ENCODE results near the gene AUNIP. TPM values are rescaled to one million over a fixed set of nuclear protein-coding genes. Genes with fewer than 3 reads are reported as not detected.

Gene AUNIP, protein sequence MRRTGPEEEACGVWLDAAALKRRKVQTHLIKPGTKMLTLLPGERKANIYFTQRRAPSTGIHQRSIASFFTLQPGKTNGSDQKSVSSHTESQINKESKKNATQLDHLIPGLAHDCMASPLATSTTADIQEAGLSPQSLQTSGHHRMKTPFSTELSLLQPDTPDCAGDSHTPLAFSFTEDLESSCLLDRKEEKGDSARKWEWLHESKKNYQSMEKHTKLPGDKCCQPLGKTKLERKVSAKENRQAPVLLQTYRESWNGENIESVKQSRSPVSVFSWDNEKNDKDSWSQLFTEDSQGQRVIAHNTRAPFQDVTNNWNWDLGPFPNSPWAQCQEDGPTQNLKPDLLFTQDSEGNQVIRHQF
- polyA plus RNA-seq (2014; cell fraction: cytosol; rRNA removed), result 10.5 and 13.3 TPM in 2 replicates
- polyA plus RNA-seq (2014; cell fraction: nucleus; rRNA removed), result 5.6 and 7.3 TPM in 2 replicates

DNA sequence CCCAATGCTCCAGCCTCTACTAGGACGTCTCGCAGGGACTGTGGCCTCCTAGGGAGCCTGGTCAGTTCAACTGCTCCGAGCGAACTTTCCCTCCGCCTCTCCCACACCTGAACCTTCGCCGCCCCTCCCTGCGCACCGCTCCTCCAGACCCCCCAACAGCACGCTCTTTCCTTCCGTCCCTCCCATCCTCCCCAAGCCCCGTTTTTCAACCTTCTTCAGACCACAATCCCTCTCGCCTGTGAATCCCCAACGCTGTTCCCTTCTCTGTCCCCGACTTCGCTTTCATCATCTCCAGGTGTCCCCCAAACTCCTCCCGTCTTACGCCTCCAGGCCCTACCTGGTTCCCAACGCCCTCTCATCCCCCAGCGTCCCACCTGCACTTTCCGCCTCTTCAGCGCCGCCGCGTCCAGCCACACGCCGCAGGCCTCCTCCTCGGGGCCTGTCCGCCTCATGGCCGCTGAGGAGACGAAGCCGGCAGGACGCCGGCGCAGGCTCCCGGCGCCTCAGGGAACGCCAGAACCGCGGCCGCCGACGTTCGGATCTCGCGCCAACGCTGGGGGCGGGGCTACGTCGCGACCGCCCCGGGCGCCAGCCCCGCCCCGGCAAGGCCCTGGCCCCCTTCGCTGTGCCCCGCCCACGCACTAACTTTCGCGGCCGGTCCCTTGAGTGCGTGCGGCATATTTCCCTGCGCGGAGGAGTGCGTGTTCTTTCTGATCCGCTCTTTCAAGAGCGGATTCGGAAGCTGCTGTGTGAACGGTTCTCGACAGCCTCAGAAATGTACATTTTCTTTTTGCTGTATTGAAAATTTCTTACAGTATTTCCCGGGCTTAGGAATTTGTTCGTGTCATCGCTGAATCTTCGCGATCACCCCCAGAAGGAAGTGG, at the start of gene AUNIP:
Gene AUNIP (minus strand): TSS at position 552 of the 884 bp plus-strand sequence. CDS start 100 bp downstream, at position 452.
- peak; percentile 77 for DNase-seq (ENCODE audit: low spot score)

DNA sequence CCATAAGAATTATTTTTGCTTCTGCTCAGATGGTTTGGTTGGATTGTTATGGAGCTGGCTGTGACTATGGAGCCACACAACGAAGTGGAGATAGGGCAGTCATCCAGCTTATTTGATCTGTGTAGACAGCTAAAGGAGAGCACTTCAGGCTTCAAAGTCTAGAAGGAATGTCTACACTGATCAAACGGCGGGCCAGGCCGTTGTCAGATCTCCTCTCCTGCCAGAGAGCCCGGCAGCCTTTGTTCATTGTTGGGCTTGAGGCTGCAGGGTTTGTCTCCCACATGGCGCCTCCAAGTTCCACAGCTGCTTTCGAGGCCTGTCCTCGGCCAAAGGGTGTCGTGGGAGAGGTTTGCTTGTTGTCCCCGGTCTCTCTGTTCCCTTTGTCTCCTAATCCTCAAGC, 49.8 kb upstream of the AUNIP start:
- DNase-seq (ENCODE audit: low spot score), result no peak

DNA sequence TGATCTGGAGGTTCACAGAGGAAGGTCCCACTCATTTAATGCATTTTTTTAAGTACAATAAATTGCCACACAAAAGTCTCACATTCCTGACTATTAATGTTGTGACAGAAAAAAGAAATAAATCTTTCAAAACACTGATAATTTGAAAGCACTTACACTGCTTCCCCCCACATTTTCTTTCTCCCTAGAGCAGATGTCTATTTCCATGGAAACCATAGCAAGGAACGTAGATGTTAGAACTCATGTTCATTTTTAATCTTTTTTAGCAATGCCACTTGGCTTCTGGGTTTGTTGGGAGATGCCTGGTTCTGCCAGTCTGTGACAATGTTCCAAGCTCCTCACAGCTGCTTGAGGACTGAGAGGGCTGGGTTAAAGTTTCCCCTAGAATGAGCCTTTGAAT, 48.9 kb upstream of the AUNIP start:
- DNase-seq (ENCODE audit: low spot score), result no peak

DNA sequence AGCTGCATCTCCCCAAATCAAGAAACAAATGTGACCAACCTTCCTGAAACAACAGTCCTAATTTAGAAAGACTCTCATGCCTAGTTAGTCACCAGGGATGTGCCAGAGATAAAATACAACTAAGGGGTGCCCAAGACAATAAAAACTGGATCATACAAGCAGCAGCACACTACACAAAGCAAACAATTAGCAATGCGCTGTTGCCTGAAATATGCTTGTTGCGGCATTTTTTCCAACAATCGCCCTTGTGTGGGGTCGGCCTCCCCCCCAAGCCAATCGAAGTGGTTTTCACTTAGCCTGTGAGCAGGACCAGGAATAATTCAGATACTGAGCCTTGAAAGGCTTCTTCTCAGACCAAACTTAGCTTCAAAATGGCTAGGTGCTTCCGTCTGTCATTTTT, 48.3 kb upstream of the AUNIP start:
- DNase-seq (ENCODE audit: low spot score), result no peak

DNA sequence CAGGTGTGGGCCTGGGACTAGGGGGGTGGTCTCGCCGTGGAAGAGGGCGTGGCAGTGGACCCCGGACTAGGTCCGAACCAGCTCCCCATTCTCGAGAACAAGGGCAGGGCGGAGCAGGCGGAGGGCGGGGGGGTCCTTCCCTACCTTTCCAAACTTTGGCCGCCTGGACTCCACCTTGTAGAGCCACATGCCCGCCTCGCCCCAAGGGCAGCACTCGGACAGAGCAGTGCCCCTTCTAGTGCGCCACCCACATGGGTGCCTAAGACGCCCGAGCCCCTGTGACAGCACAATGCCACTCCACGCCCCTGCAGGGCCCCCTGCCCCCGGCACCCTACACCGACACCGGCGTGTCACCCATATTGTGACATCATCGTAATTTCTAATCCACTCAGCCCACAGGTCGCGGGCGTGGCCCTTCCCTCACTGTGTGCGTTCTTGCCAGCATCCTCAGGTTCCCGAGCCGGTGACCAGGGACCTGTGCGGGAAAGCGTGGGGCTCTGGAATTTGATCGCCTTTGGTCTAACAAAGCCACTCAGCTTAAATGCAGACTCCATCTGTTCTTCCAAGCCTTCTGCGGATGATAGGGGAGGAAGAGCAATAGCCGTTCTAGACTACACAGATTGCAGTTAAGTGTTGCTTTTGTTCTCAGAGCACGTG, 47.5 kb upstream of the AUNIP start:
- peak; percentile 62 for DNase-seq (ENCODE audit: low spot score)

DNA sequence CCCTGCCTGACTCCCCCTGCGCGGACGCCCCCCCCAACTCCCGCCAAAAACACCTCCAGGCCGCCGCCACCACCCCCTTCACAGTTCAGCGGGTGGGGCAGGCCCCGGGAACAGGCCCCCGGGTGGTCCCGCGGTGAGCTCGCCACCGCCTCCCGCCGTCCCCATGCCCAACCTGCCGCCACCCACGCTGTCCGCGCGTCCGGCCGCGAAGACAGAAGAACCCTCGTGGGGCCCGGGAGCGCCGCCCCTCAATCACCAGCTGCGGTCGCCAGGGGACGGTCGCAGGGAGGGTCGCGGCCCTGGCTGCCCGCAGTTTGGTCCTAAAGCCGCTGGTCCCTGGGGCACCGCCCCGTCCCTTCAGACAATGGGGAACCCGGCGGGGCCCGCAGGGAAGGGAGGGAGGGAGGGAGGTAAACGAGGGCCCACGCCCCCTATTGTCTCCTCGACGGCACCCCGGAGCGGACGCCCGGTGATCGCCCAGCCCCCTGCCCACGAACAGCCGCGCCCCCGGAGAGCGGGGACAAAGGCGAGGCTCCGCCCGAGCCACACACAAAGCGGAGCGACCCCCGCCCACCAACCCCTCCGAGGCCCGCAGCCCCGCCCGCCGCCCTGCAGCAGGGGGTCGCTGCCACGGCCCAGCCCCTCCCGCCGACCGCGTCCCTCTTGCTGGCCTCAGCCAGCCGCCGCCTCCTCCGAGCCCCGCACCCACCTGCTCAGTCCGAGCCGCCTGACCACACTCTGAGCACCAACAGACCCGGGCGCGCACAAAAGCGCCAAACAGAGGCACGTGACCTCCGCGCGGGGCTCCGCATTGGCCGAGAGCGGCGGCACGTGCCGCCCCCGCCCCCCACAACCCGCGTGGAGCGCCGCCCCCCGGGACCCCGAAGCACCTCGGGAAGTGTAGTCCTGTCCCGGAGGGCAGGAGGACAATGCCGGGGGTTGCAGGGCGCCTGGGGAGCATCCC, 46.7 kb upstream of the AUNIP start, which contains the start of gene STMN1:
Gene STMN1 (minus strand): TSS at position 740 of the 964 bp plus-strand sequence. CDS start 1,743 bp downstream, outside the sequence.
- peak; percentile 93 for DNase-seq (ENCODE audit: low spot score)

DNA sequence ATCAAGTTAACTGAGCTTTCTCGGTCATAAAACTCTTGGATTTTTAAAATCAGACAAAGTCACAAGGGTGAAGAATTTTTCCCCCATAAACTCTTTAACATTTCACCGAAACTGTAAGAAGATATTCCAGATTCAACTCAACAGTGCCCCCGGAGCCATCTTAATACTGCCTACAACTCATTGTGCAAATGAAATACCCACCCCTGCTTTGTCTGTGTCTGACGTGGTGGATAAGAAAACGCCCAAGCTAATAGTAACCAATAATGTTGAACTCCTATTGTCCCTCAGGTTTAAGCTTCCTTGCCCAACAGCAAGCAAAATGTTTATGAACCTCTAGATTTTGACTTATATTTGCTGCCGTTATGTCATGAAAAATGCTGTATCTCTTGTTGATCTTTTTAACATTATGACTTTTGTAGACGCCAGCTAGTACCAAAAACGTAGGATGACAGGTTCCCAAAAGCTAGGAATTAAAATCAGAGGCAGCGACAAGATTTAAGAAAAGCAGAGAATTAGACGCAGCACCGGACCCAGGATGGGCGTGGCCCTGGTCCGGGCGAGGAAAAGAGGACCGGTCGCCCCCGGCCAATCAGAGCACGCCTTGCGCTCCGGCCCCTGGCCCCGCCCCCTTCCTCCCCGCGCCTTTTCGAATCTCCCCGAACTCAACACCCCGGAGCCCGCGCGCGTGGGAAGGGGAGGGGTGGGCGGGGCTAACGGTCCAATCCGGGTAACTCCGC, 45.9 kb upstream of the AUNIP start:
- peak; percentile 90 for DNase-seq (ENCODE audit: low spot score)

DNA sequence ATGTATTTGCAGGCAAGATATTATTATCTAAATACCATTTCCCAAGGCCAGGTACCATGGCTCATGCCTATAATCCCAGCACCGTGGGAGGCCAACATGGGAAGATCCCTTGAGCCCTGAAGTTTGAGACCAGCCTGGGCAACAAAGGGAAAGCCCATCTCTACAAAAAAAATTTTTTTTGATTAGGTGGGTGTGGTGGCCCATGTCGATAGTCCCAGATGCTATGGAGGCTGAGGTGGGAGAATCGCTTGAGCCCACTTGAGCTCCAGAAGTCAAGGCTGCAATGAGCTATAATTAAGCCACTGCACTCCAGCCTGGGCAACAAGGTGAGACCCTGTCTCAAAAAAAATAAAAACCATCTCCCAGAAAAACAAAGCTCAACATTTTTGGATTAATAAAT, 44.7 kb upstream of the AUNIP start:
- DNase-seq (ENCODE audit: low spot score), result no peak

DNA sequence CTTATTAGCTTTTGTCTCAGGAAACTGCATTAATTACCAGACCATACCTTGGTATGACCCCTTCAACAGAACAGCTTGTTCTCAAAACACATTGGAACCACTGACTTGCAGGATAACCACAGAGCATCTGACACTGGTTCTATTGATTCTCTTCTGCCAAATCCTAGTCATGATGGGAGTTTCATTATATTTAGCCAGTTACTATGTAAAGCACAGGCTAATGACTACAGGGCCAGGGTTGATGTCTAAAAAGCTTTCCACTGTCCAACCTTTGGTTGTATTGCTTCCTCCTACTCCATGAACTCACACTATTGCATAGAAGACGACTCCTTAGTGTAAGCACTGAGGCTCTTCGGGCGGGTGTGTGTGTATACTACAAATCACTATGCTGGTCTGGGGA, 43.2 kb upstream of the AUNIP start:
- no peak for DNase-seq (ENCODE audit: low spot score)

DNA sequence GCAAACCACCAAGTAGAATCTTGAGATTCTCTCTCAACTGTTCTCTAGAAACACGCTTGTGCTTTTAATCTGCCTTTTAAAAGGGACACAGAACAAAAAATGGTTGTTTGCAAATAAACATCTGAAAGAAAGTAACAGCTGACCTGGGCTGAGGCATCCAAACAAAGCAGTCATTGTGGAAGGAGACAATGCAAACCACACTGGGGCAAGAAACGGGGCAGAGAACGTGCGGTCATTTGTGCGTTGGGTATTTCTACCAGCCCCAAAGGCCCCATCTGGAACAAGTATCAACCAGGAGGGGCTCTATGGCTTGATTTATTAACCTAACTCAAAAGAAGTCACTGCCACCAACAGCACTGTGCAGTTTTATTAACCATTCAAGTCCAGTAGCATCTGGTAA, 41.0 kb upstream of the AUNIP start:
- no peak for DNase-seq (ENCODE audit: low spot score)

DNA sequence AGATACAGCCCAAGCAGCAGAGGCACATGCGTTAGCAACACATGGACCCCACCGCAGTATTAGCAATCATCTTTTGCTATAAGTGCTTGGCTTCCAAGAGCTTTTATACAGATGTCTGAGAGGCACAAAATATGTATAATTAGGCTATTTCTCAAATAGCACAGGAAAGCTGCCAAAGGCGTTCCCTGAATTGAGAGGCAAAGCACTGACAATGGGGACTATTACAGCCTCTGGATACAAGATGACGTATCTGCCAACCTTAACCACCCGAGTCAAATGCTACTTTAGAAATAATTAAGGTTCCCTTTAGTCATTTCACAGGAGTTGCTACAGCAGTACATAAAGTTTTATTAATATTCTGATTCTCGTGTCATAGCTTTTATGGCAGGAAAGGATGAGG, 40.5 kb upstream of the AUNIP start:
- no peak for DNase-seq (ENCODE audit: low spot score)

DNA sequence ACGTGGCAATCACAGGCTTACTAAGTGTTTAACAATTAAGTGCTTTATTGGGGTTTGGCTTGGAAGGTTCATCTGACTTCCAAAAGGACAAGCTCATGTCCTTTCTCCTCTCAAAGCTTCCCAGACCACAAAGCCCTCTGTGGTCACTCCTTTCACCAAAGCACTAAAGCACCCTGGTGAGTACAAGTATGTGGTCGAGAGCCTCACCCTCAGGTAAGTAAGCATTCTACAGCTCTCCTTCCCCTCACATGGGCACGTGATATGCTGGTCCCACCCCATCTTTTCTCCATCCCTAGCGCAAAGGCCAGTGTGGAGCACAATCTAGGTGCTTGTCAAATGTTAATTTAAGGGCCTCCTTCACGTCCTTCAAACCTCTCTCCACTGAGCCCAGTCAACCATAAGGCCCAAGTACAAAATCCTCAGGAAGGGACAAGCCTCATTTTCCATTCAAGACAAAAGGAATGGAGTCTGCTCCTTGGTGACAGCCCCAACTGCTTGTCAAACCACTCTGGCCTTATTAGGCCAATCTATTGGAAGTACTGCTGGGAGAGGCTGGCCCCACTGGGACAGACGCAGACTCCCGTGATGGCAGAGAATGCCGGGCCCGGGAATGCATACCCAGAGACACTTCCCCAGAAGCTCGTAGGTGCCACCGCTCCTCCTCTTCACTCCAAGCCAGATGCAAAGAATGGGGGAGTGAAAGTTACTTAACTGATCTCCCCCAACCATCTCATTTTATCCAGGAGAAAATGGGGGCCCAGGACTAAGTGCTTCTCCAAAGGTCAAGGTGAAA, 39.2 kb upstream of the AUNIP start:
- no peak for DNase-seq (ENCODE audit: low spot score)

DNA sequence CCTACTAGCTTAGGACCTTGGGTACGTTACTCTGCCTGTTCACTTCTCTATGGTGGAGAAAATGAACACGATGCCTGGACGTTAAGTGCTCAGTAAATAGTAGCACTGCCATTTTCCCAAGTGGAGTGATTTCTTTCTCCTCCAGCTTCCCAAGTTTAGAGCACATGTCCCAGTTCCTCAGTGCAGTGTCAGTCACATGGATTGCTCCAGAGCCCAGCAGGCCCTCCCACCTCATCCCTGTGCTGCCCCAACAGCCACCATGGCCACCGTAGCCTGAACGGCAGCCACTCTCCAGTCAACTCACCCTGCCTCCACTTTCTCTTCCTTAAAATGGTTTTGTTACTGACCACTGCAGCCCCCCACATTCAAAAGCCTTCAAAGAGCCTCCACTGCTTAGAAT, 38.5 kb upstream of the AUNIP start:
- no peak for DNase-seq (ENCODE audit: low spot score)

DNA sequence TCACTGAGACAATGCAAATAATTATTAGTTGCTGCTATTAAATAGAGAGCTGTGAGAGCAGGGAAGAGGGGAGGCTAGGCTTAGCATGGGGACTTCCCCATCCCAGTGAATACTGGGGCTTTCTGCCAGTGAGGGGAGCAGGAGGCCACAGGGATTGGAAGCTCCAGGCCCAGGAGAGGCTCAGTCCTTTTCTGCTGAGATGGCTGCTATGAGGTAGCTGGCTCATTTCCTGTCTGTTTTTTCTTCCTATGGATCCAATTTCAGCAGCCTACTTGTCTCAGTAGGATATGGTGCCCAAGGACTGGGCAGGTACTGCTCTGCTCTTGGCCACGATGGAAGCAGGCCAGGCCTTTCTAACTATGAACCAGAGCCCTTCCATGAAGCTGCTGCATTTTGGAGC, 37.0 kb upstream of the AUNIP start:
- no peak for DNase-seq (ENCODE audit: low spot score)

DNA sequence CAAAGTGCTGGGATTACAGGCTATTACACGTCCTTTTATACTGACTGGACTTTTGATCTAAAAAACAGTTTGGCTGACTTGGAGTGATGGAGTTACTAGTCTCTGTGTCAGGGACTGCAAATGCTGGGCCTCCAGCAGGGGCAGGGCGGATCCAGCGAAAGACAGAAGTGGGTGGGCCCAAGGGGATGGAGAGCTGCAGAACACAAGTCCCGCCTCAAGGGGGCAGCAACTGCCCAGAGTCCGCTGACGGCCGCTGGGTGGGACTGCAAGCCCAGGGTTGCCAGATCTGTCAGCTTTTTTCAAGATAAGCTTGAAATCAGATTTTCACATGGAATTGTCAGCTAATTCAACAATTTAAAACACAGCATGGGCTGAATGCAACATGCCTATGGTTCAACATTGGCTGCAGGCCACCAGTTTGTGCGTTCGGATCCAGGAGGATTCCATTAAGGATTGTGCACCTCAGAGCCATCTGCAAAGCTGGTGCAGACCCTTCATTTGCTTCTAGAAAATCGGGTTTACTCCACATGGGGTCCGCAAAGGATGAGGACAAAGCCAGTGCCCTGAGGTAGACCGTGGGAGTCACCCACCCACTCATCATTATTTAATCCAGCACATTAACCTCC, 36.2 kb upstream of the AUNIP start:
- peak; percentile 87 for DNase-seq (ENCODE audit: low spot score)

DNA sequence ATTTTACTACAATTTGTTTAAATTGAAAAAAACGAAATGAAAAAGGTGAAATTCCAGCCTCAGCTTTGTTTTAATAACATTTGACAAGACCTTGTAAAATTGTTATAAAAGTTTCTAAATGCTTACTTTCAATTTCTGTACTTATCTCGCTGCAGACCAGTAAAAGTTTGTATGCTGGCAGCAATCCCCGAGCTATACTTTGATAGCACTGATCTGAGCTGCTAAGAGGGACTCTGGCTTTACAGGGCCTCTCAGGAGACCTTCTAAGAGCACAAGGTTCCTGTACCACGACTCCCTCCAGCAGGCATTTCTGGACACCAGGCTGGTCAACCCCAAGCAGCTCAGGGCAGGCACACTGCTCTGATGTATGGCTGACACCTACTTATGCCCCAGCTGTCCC, 33.9 kb upstream of the AUNIP start:
- DNase-seq (ENCODE audit: low spot score), result no peak

DNA sequence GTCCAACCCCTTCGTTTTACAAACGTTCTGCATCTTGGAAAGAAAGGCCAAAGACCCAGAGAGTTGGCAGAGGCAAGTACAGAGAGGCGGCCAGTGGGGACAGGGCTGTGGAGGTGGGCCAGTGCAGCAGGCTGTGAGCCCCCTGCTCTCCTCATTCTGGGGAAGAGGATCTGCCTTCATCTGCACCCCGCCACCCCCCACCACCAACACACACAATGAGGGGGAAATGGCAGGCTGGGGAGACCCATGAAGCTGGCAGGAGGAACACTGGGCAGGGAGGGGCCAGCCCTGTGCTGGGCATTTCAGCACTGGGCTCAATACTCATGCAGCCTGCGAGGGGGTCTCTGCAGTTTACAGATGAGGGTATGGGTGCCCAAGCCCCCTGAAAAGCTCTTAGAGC, 32.3 kb upstream of the AUNIP start:
- DNase-seq (ENCODE audit: low spot score), result no peak

DNA sequence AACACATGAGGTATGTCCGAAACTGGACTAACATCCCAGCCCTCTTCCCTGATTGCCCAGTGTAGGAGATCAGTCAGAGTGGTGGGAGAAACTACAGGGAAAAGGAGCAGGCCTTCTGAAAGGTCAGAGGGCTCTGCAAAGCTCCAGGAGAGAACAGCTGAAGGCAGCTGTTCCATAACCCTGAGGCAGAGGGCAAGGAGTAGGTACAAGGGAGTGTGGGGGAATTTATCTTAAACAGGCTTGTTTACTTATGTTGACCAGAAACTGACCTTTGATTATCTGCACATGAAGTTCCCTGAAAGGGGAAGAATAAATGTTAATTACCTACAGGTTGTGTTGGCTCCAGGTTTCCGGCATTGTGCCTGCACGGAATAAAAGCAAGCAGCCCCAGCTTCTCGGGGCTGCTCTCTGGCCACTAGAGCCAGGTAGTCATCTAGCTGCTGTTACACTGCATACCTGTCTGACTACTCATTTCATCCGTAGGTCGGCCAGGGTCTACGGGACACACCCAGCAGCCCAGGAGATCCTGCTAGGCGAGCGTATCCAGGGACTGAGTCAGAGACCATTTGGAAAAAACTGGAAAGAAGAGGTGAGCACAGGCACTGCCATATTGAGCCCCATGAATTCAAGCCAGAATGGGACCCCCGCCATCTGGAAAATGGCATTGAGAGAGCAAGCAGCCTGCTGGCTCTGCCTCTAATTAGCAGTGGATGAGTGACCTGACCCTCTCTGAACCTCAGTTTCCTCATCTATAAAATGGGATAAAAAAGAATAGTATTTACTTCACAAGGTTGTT, 31.2 kb upstream of the AUNIP start:
- no peak for DNase-seq (ENCODE audit: low spot score)
